H1 (cell line): Measurements from ENCODE around the gene TLR10. TPM values are rescaled to one million over a fixed set of nuclear protein-coding genes. Genes with fewer than 3 reads are reported as not detected.
"Not testable (repeated sequence)": the region's sequence is repeated elsewhere in the genome, so short reads cannot be mapped to it uniquely, and the experiment has no call there.

ENCODE experiments used
- CTCF ChIA-PET: fragments of 300-600 bp; sonication (Branson Sonifier 250); formaldehyde crosslinking; loops from one replicate; lab custom pipeline; 2021; ENCODE audit not compliant: partially characterized antibody; lab: Charles Lee
- POLR2A ChIA-PET: fragments of 300-600 bp; sonication (Branson Sonifier 250); formaldehyde crosslinking; loops from one replicate; lab custom pipeline; 2021; ENCODE audit warnings: inconsistent platforms; ENCODE audit not compliant: partially characterized antibody; lab: Charles Lee
- DNase-seq, 2 experiments: peaks; one replicate each; pipeline versions ENCODE4 v3.0.0 to v3.0.0-alpha.2; 2010 to 2022; ENCODE audit warnings: low spot score in 2 of 2, low read depth in 1 of 2, mixed read lengths in 1 of 2
- FAIRE-seq: peaks from 2 replicates; lab custom pipeline; 2011; peaks lifted over from hg19 to GRCh38; lab: Jason Lieb, UNC
- H2AFZ ChIP-seq: 2 replicates; pipeline ENCODE4 v1.8.1; 2012; ENCODE audit warnings: low read length, inconsistent platforms
- H2AK5ac ChIP-seq: 2 replicates; pipeline ENCODE4 v1.6.1; 2013; ENCODE audit warnings: low read depth, low read length
- H2BK120ac ChIP-seq: replicated peaks from 2 replicates; pipeline ENCODE3; 2013; ENCODE audit warnings: low read depth, low read length, inconsistent platforms
- H2BK12ac ChIP-seq: 2 replicates; pipeline ENCODE4 v1.6.1; 2013; ENCODE audit warnings: low read depth, low read length
- H2BK15ac ChIP-seq: 2 replicates; pipeline ENCODE4 v1.6.1; 2013; ENCODE audit warnings: low read length
- H2BK20ac ChIP-seq: 2 replicates; pipeline ENCODE4 v1.6.1; 2013; ENCODE audit warnings: low read length
- H2BK5ac ChIP-seq: 2 replicates; pipeline ENCODE4 v1.6.1; 2013; ENCODE audit warnings: low read depth, low read length
- H3K14ac ChIP-seq: 2 replicates; pipeline ENCODE4 v1.6.1; 2013; ENCODE audit warnings: inconsistent platforms; ENCODE audit not compliant: insufficient read length
- H3K18ac ChIP-seq: 2 replicates; pipeline ENCODE4 v1.6.1; 2013; ENCODE audit warnings: low read length; ENCODE audit errors: extremely low read depth
- H3K23ac ChIP-seq: 2 replicates; pipeline ENCODE4 v1.6.1; 2013; ENCODE audit warnings: inconsistent platforms; ENCODE audit not compliant: insufficient read length
- H3K23me2 ChIP-seq: 2 replicates; pipeline ENCODE4 v1.6.1; 2013; ENCODE audit warnings: low read depth, low read length
- H3K27ac ChIP-seq: 2 replicates; pipeline ENCODE4 v1.6.1; 2011; ENCODE audit warnings: low read depth, low read length, inconsistent platforms
- H3K27me3 ChIP-seq, 4 experiments: replicated peaks in 1 of 4; 1 replicate in 1 of 4; 2 replicates in 3 of 4; pipeline versions ENCODE4 v1.6.1 to v1.8.1; 2011 to 2013; ENCODE audit warnings: low read length in 3 of 4, mild to moderate bottlenecking in 3 of 4, inconsistent platforms in 2 of 4, mixed read lengths in 2 of 4, moderate library complexity in 1 of 4; ENCODE audit not compliant: control insufficient read depth in 3 of 4, insufficient read depth in 3 of 4; ENCODE audit errors: extremely low read depth in 1 of 4
- H3K36me3 ChIP-seq, 4 experiments: 2 replicates each; pipeline versions ENCODE4 v1.6.1 to v1.8.1; 2011 to 2013; ENCODE audit warnings: mild to moderate bottlenecking in 4 of 4, low read length in 3 of 4, moderate library complexity in 2 of 4, control low read depth in 1 of 4, inconsistent platforms in 1 of 4; ENCODE audit not compliant: insufficient read depth in 4 of 4, control insufficient read depth in 2 of 4
- H3K4ac ChIP-seq: replicated peaks from 2 replicates; pipeline ENCODE3; 2013; ENCODE audit warnings: low read length, low read depth, mixed read lengths, inconsistent platforms; ENCODE audit not compliant: insufficient read length
- H3K4me1 ChIP-seq, 4 experiments: replicated peaks in 1 of 4; 1 replicate in 1 of 4; 2 replicates in 3 of 4; pipeline versions ENCODE4 v1.6.1 to v1.8.1; 2011 to 2013; ENCODE audit warnings: low read length in 3 of 4, inconsistent platforms in 2 of 4, mixed read lengths in 1 of 4; ENCODE audit not compliant: insufficient read depth in 4 of 4, control insufficient read depth in 3 of 4
- H3K4me2 ChIP-seq, 2 experiments: 2 replicates each; pipeline versions ENCODE4 v1.6.1 to v1.8.1; 2011 to 2013; ENCODE audit warnings: low read depth in 2 of 2, low read length in 2 of 2, control low read depth in 1 of 2, inconsistent platforms in 1 of 2, mild to moderate bottlenecking in 1 of 2; ENCODE audit not compliant: insufficient read depth in 1 of 2
- H3K4me3 ChIP-seq, 4 experiments: fragments of 200-600, 300-600 bp in 1 of 4; sonication (generic), shearing (Covaris generic), sonication (Bioruptor Twin) in 1 of 4; 2 replicates each; pipeline versions ENCODE4 v1.5.1 to v1.8.1; 2011 to 2016; ENCODE audit warnings: low read length in 4 of 4, low read depth in 3 of 4, control low read depth in 2 of 4, inconsistent platforms in 2 of 4, mild to moderate bottlenecking in 2 of 4, mixed read lengths in 1 of 4, moderate library complexity in 1 of 4; ENCODE audit not compliant: insufficient read depth in 2 of 4; ENCODE audit errors: extremely low read depth in 1 of 4
- H3K56ac ChIP-seq: replicated peaks from 2 replicates; pipeline ENCODE3; 2013; ENCODE audit warnings: low read depth, mild to moderate bottlenecking, mixed read lengths, low read length, inconsistent platforms; ENCODE audit not compliant: insufficient read length
- H3K79me1 ChIP-seq: 2 replicates; pipeline ENCODE4 v1.6.1; 2013; ENCODE audit warnings: low read depth, low read length, control low read depth
- H3K79me2 ChIP-seq, 2 experiments: 2 replicates each; pipeline versions ENCODE4 v1.6.1 to v1.8.1; 2012 to 2013; ENCODE audit warnings: low read length in 2 of 2, mild to moderate bottlenecking in 2 of 2, inconsistent platforms in 1 of 2; ENCODE audit not compliant: insufficient read depth in 2 of 2, control insufficient read depth in 1 of 2
- H3K9ac ChIP-seq, 4 experiments: replicated peaks in 1 of 4; 1 replicate in 1 of 4; 2 replicates in 3 of 4; pipeline versions ENCODE4 v1.6.1 to v1.8.1; 2011 to 2013; ENCODE audit warnings: low read depth in 3 of 4, low read length in 3 of 4, control low read depth in 2 of 4, mild to moderate bottlenecking in 2 of 4, moderate library complexity in 2 of 4, inconsistent platforms in 1 of 4; ENCODE audit errors: extremely low read depth in 1 of 4
- H3K9me3 ChIP-seq, 2 experiments: 2 replicates each; pipeline versions ENCODE4 v1.6.1 to v1.8.1; 2012 to 2013; ENCODE audit warnings: mild to moderate bottlenecking in 2 of 2, moderate library complexity in 2 of 2, control low read depth in 1 of 2, inconsistent platforms in 1 of 2, low read depth in 1 of 2, low read length in 1 of 2, mixed read lengths in 1 of 2; ENCODE audit not compliant: insufficient read depth in 2 of 2
- H4K20me1 ChIP-seq, 2 experiments: replicated peaks in 1 of 2; 2 replicates each; pipeline versions ENCODE3 to v1.8.1; 2011 to 2013; ENCODE audit warnings: inconsistent platforms in 2 of 2, low read length in 2 of 2, mild to moderate bottlenecking in 1 of 2; ENCODE audit not compliant: insufficient read depth in 2 of 2, control insufficient read depth in 1 of 2
- H4K5ac ChIP-seq: 2 replicates; pipeline ENCODE4 v1.6.1; 2013; ENCODE audit warnings: low read length, low read depth, mixed read lengths, inconsistent platforms; ENCODE audit not compliant: insufficient read length
- H4K8ac ChIP-seq: 2 replicates; pipeline ENCODE4 v1.8.0; 2013; ENCODE audit warnings: mild to moderate bottlenecking, moderate library complexity, low read length, inconsistent platforms; ENCODE audit not compliant: insufficient read depth; ENCODE audit errors: extremely low read depth
- H4K91ac ChIP-seq: replicated peaks from 2 replicates; pipeline ENCODE3; 2013; ENCODE audit warnings: low read length, mixed read lengths, inconsistent platforms; ENCODE audit not compliant: insufficient read length
- WGBS, 2 experiments: shearing (Covaris generic) in 1 of 2; methylation state at CpG; one replicate each; pipeline versions ENCODE4 v1.1.6 to v1.1.7; 2013 to 2015; ENCODE audit warnings: low lambda C conversion rate in 2 of 2, mixed read lengths in 2 of 2, inconsistent platforms in 1 of 2, low coverage in 1 of 2, missing lambda C conversion rate in 1 of 2; ENCODE audit not compliant: insufficient replicate concordance in 2 of 2, insufficient coverage in 1 of 2, insufficient read length in 1 of 2; ENCODE audit errors: extremely low coverage in 1 of 2, missing lambda C conversion rate in 1 of 2; 5-methylcytosine and 5-hydroxymethylcytosine counted together
- polyA plus RNA-seq, 7 experiments: library from polyadenylated mRNA; depleted of rRNA in 3 of 7; stranded (reverse) in 5 of 7; unstranded in 2 of 7; fragments of >200 nt in 5 of 7; fragments of 200-250 nt in 2 of 7; gene quantifications; 1 replicate in 5 of 7; 2 replicates in 1 of 7; 4 replicates in 1 of 7; pipeline versions ENCODE4 v1.2.1 to v1.2.3, GENCODE V29; 2011 to 2013; ENCODE audit warnings: missing spikeins in 2 of 7, mixed read lengths in 2 of 7
- total RNA-seq: library from RNA; stranded (reverse); fragmentation: NEBNext Ultra II Directional; extraction: Animal tissue kit (Norgen Biotek cat#: 25700); gene quantifications from 2 replicates; pipeline ENCODE4 v1.2.1, GENCODE V29; 2021

Gene TLR10
- total and polyA plus RNA-seq, 2 of the 8 experiments (the other 6 are each of a cell fraction or from before 2014, with no cell fraction given), result not detected

DNA sequence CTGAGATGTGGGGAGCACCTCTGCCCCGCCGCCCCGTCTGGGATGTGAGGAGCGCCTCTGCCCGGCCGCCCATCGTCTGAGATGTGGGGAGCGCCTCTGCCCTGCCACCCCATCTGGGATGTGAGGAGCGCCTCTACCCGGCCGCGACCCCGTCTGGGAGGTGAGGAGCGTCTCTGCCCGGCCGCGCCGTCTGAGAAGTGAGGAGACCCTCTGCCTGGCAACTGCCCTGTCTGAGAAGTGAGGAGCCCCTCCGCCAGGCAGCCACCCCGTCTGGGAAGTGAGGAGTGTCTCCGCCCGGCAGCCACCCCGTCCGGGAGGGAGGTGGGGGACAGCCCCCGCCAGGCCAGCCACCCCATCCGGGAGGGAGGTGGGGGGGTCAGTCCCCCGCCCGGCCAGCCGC lies 24.7 kb upstream of the TLR10 start:
- H2BK20ac ChIP-seq, H3K4me3 ChIP-seq, H3K14ac ChIP-seq, H3K9ac ChIP-seq, H3K79me2 ChIP-seq, H2AK5ac ChIP-seq, FAIRE-seq, H3K36me3 ChIP-seq, H4K5ac ChIP-seq, H2BK15ac ChIP-seq, H3K18ac ChIP-seq, H2BK5ac ChIP-seq, H2BK12ac ChIP-seq, H3K23ac ChIP-seq, H3K23me2 ChIP-seq, CTCF ChIA-PET, H4K91ac ChIP-seq, H2AFZ ChIP-seq, H3K4me1 ChIP-seq, H3K4me2 ChIP-seq, H3K56ac ChIP-seq, H2BK120ac ChIP-seq, POLR2A ChIA-PET, H3K27ac ChIP-seq, H4K20me1 ChIP-seq, DNase-seq, H3K4ac ChIP-seq, H4K8ac ChIP-seq, H3K27me3 ChIP-seq, H3K79me1 ChIP-seq: not testable (repeated sequence)
- 88% methylated on average over 11 of the region's 29 CpGs; no CpG with 5 or more reads in 1 of the 2 experiments for WGBS, 2 experiments
- peaks cover 7 to 19% of the 10 kb centered on the region in 2 experiments for H3K9me3 ChIP-seq

DNA sequence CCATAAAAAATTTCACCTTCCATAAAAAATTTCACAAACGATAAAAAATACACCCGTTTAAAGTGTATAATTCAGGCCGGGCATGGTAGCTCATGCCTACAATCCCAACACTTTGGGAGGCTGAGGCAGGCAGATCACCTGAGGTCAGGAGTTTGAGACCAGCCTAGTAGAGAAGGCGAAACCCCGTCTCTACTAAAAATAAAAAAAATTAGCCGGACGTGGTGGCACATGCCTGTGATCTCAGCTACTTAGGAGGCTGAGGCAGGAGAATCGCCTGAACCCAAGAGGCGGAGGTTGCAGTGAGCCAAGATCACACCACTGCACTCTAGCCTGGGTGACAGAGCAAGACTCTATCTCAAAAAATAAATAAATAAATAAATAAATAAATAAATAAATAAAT lies 23.5 kb upstream of the TLR10 start:
- WGBS, 2 experiments, result 93 to 100% methylated on average over 2 to 9 of the region's 9 CpGs
- H3K9ac ChIP-seq, H4K5ac ChIP-seq, H4K91ac ChIP-seq, H2BK20ac ChIP-seq, H3K56ac ChIP-seq, H3K36me3 ChIP-seq, H4K20me1 ChIP-seq, DNase-seq, H3K4me3 ChIP-seq, H2BK15ac ChIP-seq, H3K27ac ChIP-seq, H3K23ac ChIP-seq, H3K14ac ChIP-seq, H3K4me2 ChIP-seq, H2AFZ ChIP-seq, H3K79me1 ChIP-seq, H3K18ac ChIP-seq, H2BK120ac ChIP-seq, H3K27me3 ChIP-seq, H2BK5ac ChIP-seq, H2AK5ac ChIP-seq, H4K8ac ChIP-seq, H2BK12ac ChIP-seq, H3K79me2 ChIP-seq, POLR2A ChIA-PET, H3K4ac ChIP-seq, FAIRE-seq, H3K23me2 ChIP-seq, H3K4me1 ChIP-seq: not testable (repeated sequence)
- peaks cover 12 to 23% of the 10 kb centered on the region in 2 experiments for H3K9me3 ChIP-seq
- CTCF ChIA-PET, result interaction anchor here (1.3 kb wide), 1 partner anchor 24 kb away, joined by 3 read pairs; the partner anchor contains the start of gene TLR10
